Uterus (tissue), 2 donors: ENCODE measurements around the gene SEC61A1.

Experiments used
- POLR2A ChIP-seq, 2 donors: fragments of 450-650 bp; IDR thresholded peaks; one replicate each; pipeline ENCODE4 v1.6.1; 2016; ENCODE audit warnings: antibody characterized with exemption in 2 of 2, mild to moderate bottlenecking in 1 of 2, moderate library complexity in 1 of 2
- TF ChIP-seq, protein P1 (sequence below), 4 experiments: fragments of 200-600 bp in 2 of 4; fragments of 450-650 bp in 2 of 4; sonication (generic) in 2 of 4; IDR thresholded peaks; one replicate each; pipeline ENCODE4 v1.5.1; 2016 to 2019; ENCODE audit warnings: antibody characterized with exemption in 4 of 4, mild to moderate bottlenecking in 2 of 4, moderate library complexity in 1 of 4

DNA sequence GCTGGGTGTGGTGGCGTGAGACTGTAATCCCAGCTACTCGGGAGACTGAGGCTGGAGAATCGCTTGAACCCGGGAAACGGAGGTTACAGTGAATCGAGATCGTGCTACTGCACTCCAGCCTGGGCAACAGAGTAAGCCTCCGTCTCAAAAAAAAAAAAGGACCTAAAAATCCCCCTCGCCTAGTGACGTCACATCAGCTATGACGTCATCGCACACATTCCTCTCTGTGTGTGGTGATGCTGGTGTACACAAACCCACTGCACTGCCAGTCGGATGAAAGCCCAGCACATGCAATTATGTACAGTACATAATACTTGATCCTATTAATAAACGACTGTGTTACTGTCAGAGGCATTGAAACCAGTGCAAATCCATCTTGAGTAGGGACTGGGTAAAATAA, 40.2 kb upstream of the SEC61A1 start:
- TF ChIP-seq, protein P1, sequence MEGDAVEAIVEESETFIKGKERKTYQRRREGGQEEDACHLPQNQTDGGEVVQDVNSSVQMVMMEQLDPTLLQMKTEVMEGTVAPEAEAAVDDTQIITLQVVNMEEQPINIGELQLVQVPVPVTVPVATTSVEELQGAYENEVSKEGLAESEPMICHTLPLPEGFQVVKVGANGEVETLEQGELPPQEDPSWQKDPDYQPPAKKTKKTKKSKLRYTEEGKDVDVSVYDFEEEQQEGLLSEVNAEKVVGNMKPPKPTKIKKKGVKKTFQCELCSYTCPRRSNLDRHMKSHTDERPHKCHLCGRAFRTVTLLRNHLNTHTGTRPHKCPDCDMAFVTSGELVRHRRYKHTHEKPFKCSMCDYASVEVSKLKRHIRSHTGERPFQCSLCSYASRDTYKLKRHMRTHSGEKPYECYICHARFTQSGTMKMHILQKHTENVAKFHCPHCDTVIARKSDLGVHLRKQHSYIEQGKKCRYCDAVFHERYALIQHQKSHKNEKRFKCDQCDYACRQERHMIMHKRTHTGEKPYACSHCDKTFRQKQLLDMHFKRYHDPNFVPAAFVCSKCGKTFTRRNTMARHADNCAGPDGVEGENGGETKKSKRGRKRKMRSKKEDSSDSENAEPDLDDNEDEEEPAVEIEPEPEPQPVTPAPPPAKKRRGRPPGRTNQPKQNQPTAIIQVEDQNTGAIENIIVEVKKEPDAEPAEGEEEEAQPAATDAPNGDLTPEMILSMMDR (IDR thresholded peaks at IDR 0.05) = no peak
- no peak for TF ChIP-seq POLR2A (IDR thresholded peaks at IDR 0.05)
